ENCODE measurements around the gene SUMF1.

SUMF1 gene

DNA sequence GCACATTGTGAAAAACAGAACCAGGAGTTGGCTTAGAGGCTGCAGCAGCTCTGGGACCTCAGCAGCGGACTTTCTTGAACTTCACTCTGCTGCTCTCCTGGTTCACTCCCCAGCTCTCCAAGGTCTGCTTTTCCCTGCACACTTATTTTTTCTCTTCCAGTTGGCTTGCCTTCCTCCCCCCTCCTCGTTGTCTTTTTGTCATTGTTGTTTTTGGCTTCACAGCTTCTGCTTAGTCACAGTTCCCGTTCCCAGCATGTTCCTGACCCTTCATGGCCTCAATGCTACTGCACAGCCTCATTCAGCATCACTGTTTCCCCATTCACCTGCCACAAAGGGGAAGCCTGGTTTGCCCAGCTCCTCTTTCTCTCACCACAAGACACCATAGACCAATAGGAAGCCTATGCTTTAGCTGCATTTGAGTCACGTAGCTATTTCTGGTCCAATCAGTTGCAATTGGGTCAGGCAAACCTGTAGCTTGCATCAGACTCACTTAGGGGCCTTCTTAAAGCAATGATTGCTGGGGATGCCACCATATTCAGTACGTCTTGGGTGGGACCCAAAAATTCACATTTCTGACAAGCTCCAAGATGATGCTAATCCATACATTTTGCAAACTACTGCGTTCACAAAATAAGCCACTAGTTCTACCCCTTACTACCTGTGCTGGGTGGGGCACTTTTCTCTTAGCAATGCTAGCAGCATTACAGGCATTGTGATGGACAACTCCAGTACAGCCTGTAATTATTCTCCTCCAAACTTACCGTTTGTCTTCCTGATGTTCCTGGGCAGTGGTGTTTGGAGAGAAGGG lies 7.8 kb upstream of the SUMF1 start:
- TF ChIP-seq, protein P1, sequence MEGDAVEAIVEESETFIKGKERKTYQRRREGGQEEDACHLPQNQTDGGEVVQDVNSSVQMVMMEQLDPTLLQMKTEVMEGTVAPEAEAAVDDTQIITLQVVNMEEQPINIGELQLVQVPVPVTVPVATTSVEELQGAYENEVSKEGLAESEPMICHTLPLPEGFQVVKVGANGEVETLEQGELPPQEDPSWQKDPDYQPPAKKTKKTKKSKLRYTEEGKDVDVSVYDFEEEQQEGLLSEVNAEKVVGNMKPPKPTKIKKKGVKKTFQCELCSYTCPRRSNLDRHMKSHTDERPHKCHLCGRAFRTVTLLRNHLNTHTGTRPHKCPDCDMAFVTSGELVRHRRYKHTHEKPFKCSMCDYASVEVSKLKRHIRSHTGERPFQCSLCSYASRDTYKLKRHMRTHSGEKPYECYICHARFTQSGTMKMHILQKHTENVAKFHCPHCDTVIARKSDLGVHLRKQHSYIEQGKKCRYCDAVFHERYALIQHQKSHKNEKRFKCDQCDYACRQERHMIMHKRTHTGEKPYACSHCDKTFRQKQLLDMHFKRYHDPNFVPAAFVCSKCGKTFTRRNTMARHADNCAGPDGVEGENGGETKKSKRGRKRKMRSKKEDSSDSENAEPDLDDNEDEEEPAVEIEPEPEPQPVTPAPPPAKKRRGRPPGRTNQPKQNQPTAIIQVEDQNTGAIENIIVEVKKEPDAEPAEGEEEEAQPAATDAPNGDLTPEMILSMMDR (IDR thresholded peaks at IDR 0.05; ENCODE audit: low read depth, low read length) = no peak
- in situ Hi-C loops (cut with HindIII; ENCODE audit: low sequenced_read_pairs) = no loop called here
- H3K4me3 ChIP-seq (ENCODE audit: low read depth, low read length) = no peak overlapping the region
- DNase-seq (ENCODE audit: low read depth, low spot score) = peak; percentile 90

- TF ChIP-seq, protein P1 (IDR thresholded peaks at IDR 0.05; ENCODE audit: low read depth, low read length) = no peak
- no peak for DNase-seq (ENCODE audit: low read depth, low spot score)
- no peak overlapping the region for H3K4me3 ChIP-seq (ENCODE audit: low read depth, low read length)
- in situ Hi-C loops (cut with HindIII; ENCODE audit: low sequenced_read_pairs) = no loop called here
Observed at GRCh38 chr3:4472766-4473165, 5.7 kb upstream of the SUMF1 start.

DNA sequence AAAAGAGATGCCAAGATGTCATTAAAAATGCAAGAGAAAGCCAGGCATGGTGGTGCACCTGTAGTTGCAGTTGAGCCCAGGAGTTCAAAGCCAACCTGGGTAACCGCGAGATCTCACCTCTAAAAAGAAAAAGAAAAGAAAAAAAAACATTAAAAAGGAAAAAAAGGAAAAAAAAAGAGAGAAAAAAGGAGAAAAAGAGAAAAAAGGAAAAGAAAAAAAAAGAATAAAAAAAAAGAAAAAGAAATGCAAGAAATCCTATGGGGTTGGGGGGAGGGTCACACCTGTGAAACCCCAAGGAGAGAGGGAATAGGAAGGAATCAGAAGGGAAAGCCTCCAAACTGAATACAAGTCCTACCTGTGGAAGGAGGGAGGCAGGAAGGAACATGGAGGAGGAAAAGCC lies 5.2 kb upstream of the SUMF1 start:
- TF ChIP-seq, protein P1 (IDR thresholded peaks at IDR 0.05; ENCODE audit: low read depth, low read length) = no peak
- DNase-seq (ENCODE audit: low read depth, low spot score) = no peak
- in situ Hi-C loops (cut with HindIII; ENCODE audit: low sequenced_read_pairs) = no loop called here
- H3K4me3 ChIP-seq (ENCODE audit: low read depth, low read length) = no peak overlapping the region

- DNase-seq (ENCODE audit: low read depth, low spot score) = no peak
- no peak overlapping the region for H3K4me3 ChIP-seq (ENCODE audit: low read depth, low read length)
- in situ Hi-C loops (cut with HindIII; ENCODE audit: low sequenced_read_pairs) = no loop called here
- TF ChIP-seq, protein P1 (IDR thresholded peaks at IDR 0.05; ENCODE audit: low read depth, low read length) = no peak
Observed at GRCh38 chr3:4471907-4472306, 4.8 kb upstream of the SUMF1 start.

- in situ Hi-C loops (cut with HindIII; ENCODE audit: low sequenced_read_pairs) = no loop called here
- DNase-seq (ENCODE audit: low read depth, low spot score) = no peak
- TF ChIP-seq, protein P1 (IDR thresholded peaks at IDR 0.05; ENCODE audit: low read depth, low read length) = no peak
- H3K4me3 ChIP-seq (ENCODE audit: low read depth, low read length) = peak overlapping the region; percentile 85
Observed at GRCh38 chr3:4467522-4467867, 426 bp upstream of the SUMF1 start.

DNA sequence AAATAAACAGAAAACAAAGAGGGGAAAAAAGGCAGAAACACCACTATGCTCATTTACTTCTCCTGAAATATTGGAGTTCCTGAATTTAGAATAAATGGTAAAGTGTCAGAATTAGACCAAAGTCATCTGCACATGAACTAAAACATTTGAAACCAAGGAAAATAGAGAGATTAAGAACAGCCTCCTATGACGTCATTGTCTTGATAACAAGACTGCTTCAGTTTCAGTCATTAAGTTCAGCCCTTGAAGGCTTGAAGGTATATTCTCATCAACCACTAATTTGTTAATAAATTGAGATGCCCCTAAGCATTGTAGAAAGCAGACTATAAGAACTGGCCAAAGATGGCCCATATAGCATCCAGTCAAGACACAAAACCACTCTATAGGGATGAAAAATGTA lies 2.5 kb downstream of the SUMF1 start:
- TF ChIP-seq, protein P1 (IDR thresholded peaks at IDR 0.05; ENCODE audit: low read depth, low read length) = no peak
- in situ Hi-C loops (cut with HindIII; ENCODE audit: low sequenced_read_pairs) = no loop called here
- H3K4me3 ChIP-seq (ENCODE audit: low read depth, low read length) = no peak overlapping the region
- DNase-seq (ENCODE audit: low read depth, low spot score) = no peak

All from astrocyte of the spinal cord (primary cell).